ENCODE results near the gene FAM174A.
"Not testable (repeated sequence)": the region's sequence is repeated elsewhere in the genome, so short reads cannot be mapped to it uniquely, and the experiment has no call there.

Gene FAM174A

DNA sequence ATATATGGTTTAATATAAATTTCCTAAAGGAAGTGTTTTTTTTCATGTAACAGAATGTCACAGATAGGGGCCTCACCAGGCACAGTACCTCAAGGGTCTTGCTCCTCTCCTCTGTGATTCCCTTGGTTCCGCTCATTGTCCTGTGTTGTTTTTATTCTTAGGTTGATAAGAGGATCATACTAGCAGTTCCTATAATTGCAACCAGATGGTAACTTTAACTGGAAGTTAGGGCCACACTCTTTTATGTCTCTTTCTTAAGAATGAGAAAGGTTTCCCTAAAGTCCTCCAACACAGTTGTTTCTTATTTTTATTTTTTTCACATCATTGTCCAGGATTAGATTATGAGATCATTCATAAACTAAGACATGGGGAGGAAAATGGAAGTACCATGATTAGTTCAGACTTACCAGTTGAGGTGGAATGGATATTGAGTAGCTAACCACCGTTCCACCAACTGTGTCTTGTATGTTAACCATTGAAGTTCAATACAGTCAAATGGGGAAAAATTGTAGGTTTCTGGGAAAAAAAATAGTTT, 41.1 kb downstream of the FAM174A start:
- no peak for DNase-seq

DNA sequence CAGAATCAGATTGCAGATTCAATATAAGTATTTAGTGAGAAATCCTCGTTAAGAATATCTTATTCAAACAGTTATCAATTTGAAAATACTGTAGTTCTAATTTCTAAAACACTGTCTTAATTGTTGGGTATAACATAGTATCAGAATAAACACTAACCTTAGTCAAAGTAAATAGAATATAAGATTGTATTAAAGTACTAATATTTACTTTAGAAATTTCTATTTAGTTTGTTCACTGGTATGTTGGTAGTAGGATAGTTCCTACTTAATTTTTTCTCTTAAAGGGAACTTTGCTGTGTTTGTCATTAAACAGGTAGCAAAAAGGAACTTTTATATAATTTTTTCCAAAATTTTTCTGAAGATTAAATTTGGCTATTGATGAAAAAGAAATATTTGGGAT, 42.3 kb downstream of the FAM174A start:
- no peak for DNase-seq

DNA sequence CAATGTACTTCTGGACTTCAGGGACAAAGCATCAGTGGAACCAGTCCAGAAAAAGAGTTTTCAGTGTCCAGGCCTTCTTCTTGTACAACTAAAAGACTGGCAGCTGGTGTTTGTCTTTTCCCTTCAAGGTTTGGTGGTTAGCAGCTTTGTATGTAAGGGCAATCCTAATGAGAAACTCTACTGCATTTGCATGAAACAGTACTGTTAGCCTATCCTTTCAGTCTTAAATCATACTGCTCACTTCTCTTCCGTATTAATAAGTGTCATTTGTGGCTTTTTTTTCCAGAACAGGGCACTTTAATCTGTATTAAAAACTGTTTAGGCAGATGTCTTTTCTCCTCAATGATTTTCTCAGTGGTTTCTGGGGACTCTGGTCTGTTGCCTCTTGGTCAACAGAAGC, 48.9 kb downstream of the FAM174A start:
- DNase-seq = no peak

DNA sequence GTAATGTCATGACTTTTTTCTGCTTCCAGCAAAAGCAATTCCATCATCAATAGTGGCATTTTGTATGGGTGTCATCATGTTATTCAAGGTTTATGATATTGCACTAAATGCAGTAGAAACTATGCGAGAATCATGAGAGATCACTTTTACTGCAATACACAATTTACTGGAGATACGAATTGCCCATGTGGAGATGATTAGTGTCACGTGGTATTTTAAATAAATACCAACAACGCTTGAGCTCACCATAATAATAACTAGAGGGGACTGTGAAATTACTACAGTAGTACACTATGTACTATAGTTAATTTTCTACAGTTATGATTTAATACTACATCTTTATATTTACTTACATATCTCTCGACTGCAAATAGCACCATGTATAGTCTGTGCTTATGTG, 49.7 kb downstream of the FAM174A start:
- DNase-seq = no peak

DNA sequence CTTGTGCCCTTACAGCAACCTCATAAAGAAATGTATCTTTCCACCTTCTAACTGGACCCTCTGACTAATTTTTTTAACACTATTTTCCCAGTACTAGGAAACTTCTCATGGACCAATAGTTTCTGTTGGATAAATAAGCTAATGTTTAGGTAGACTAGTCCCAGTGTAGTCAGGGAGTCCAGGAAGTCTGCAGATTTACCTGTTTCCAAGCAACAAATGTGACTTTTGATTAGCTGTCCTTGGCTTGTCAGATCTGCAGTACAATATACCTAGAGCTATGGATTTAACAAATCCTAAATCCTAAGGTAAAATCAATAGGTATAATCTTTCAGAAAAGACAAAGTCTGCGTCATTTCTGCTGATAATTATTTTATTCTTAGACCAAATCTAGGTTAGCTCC, 55.7 kb downstream of the FAM174A start:
- no peak for DNase-seq

DNA sequence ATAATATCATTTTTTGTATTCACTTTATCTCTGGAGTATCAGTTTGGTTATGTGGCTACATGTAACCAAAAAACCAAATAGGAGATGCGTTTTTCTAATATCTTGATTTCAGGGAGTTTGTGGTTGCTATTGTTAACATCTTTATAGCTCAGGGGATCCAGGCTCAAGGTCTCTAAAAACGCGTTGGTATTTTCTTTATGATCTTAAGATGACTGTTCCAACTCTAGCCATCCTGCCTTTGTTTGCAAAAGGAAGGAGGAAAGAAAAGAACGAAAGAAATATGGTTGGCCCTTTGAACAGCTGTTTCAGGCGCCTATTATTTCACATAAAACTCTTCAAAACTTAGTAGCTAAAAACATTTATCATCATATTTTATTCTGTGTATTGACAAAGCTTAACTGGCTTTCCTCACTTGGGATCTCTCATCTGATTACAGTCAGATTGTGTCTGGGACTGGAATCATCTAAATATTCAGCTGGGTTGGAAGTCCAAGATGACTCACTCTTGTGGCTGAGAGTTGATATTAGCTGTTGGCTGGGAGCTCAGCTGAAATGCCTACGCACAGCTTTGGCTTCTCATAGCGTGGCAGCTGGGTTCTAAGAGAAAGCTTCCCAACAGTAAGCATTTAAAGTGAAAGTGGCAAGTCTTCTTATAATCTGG, 60.1 kb downstream of the FAM174A start:
- no peak for DNase-seq

DNA sequence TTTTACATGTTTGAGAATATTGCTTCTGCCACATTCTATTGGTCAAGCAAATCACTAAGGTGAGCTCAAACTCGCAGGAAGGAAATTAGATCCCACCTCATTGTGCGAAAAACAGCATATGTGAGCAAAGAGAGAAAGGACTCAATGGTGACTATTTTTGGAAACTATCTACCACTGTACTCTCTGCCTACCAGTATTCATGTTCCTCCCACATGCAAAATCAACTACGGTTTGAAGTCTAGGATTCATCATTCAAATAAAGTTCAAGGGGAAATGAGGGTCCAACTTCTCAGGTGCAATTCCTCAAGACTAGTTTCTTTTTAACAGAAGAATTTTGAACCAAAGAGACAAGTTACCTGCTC, 60.6 kb downstream of the FAM174A start:
- no peak for DNase-seq

DNA sequence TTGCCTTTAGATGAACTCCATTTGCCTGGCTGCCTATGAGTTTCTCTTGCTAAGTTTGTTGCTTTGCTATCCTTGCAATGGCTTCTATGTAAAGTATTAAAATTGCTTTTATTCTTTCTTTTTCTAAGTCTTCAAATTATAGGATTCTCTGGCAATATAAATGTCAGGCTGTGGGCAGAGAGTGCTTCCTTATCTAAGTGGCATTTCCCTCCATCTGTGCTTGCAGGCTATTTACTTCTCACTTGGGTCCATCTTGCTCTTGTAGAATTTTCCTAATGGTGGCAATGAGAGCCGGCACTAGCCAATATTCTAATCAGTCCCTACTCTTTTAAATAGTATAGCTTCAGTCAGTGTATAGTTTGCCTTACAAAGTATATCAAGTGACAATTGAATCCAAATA, 63.3 kb downstream of the FAM174A start:
- DNase-seq = no peak

DNA sequence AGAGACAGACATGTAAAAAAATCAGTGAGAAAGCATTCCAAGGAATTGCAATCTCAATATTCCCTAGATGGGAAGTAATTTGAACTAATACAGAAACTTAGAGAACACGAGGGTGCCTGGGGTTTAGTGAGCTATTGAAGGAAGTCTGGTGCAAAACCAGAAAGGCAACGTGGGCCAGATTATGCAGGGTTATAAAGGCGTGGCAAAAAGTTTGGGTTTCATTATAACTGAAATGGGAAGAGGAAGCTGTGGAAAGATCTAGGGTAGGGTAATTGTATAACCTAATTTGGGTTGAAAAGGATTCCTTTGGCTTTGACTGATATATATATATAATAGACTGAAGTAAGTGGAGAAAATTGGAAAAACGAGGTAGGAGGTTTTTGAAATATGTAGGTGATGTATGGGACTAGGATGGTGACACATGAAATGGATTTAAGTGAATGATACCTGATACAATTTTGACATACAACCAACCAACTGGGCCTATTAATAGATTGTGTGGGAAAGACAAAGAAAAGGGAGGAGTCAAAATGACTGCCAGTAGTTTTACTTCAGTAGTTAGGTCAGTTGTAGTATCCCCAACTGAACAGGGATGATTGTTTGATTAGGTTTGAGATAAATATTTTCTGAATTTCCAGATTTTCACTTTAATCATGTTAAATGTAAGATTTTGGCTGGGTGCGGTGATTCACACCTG, 65.3 kb downstream of the FAM174A start:
- DNase-seq = no peak

DNA sequence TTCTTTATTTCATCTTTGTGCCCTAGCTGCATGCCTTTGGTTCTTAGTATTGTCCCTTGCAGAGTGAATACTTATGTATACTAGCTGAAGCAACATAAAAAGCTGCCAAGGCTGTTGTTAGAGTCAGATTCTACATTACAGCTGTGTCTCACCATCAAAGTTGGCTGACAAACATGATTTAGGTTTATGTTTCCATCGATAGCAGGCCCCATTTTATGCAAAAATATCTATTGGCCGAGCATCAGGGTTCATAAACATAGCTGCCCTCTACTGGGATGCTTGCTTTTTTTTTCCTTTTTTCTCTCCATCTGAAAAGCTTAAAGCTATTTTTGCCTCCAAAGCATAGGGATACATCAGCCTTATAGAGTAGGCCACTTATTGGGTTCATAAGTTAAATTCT, 68.0 kb downstream of the FAM174A start:
- no peak for DNase-seq

DNA sequence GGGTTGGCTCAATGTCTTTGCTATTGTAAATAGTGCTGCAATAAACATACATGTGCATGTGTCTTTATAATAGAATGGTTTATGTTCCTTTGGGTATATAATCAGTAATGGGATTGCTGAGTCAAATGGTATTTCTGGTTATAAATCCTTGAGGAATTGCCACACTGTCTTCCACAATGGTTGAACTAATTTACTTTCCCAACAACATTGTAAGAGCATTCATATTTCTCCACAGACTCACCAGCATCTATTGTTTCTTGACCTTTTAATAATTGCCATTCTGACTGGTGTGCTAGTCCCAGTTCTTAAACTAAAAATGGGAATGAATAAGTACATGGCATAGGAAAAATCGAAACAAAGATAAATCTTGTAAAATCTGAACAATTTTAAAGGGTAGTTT, 68.8 kb downstream of the FAM174A start:
- DNase-seq = not testable (repeated sequence)

DNA sequence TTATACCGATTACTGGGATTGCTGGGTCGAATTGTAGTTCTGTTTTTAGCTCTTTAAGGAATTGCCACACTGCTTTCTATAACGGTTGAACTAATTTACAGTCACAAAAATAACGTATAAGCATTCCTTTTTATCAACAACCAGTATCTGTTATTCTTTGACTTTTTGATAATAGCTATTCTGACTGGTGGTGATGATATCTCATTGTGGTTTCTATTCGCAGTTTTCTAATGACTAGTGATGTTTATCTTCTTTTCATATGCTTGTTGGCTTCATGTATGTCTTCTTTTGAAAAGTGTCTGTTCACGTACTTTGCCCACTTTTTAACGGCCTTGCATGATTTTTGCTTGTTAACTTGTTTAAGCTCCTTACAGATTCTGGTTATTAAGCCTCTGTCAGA, 74.4 kb downstream of the FAM174A start:
- DNase-seq = no peak

DNA sequence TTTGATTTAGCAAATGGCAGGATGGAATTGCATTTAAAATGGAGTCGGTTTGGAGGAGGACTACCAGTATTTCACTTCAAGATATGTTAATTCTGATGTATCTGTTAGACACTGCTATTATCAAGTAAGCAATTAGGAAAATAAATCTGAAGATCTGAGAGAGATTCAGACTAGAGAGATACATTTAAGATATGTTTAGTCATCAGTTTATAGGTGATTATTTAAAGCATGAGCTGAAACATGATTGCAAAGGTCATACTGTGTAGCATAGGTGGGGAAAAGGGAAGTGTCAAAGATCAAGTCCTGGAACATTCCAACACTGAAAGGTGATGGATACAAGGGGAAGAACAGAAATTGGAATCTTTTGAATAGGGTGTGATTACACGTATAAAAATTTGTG, 79.1 kb downstream of the FAM174A start:
- no peak for DNase-seq

DNA sequence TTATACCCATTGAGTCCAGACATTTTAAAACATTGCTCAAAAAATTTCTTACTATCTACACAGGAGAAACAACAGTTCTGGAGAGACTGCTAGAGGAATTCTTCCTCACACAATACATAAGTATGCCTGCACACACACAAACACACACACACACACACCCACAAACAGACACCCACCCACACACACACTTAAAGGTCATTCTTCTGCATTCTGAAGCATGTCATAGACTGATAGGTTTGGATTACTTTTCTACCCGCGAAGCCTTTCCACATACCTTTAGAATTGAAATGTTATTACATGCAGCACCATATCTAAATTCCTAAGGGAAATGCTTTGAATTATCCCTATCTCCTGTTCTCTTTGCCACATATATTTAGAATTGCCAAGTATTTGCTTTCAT, 80.2 kb downstream of the FAM174A start:
- DNase-seq = no peak

DNA sequence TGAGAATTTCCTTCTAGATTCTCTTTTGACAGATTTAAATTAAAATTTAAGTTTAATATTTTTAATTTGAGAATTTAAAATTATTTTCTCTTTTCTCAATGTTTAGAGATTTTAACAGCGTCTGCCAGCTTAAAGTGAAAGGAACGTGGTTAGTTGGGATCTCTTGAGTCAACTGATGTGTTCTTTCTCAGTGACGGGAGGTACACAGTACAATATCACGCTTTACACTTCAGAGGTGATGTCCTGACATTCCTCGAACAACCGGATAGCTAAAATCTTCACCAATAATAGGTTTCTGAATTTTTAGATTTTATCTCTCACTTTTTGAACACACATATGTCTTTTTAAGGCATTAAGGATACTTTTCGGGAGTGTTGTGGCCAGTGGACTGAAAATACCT, 81.1 kb downstream of the FAM174A start:
- no peak for DNase-seq

DNA sequence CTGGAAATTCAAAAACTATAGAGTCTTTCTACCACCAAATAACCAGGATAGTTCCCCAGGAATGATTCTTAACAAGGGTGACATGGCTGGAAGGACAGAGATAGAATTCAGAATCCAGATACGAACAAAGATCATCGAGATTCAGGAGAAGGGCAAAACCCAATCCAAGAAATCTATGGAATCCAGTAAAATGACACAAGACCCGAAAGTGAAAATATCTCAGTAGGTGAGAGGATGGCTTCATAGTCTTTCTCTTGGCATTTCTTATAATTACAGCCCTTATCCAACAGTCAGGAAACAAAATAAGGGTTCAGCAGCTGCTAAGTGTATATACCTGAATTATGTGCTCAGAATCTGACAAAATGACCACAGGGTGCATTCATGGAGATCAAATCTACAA, 81.8 kb downstream of the FAM174A start:
- no peak for DNase-seq

DNA sequence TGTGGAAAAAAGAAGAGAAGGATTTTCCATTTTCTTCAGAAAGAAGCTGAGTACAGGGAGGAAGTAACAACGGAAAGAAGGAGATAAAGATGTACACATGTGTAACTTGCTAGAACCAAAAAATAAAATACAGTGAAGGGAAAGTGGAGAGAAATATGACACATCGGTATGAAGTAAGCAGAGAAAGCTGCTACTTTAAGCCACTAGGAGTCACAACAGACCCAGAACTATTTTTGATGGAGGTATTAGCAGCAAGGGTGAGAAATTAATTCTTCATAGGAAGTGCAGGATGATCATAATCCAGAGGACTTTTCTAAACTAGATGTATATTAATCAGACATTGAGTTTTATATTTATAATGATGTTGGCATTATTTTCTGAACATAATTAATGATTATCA, 88.5 kb downstream of the FAM174A start:
- no peak for DNase-seq

DNA sequence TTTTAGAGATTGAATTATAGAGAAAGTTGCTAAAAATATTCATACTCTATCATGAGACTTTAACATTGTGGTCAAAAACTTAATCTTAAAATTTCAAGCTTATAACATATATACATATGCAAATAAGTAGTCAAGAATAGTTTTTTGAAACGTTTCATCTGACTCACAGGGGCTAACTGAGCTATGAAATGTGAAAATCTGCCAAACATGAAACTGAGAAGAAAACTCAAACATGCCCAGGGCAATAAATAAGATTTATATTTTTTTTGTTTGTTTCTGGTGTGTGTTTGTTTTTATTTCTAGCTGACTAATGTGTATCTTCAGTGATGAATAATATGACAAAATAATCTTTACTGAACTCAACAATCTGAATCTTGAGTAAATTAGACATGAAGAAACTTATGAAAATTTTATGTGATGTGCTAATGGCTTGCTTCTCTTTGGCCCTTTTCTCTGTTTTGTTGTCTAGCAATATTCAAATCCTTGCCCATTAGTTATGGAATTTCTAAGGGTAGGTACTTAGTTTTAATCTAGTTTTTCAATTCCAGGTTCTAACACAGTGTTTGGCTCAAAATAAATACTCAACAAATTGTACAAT, 99.9 kb downstream of the FAM174A start:
- no peak for DNase-seq
